H4 (cell line): ENCODE results near the gene EIF5A. TPM values are rescaled to one million over a fixed set of nuclear protein-coding genes. Genes with fewer than 3 reads are reported as not detected.
A peak's percentile ranks its signal among the peaks of the same experiment; 100 is the strongest.

Experiments used
- DNase-seq: peaks from one replicate; pipeline ENCODE4 v3.0.0-alpha.2; 2015; ENCODE audit warnings: low spot score
- total RNA-seq: library from RNA; depleted of rRNA; stranded (reverse); fragments of >200 nt; shearing (Covaris generic); gene quantifications from 2 replicates; pipeline ENCODE4 v1.2.3, GENCODE V29; 2014

Gene EIF5A
- total RNA-seq, 1 experiment from 2014 or later, result 460 TPM

GRCh38 chr17:7285679-7286078 is 21.7 kb upstream of the EIF5A start:
- no peak for DNase-seq

GRCh38 chr17:7289256-7290032 is 18.0 kb upstream of the EIF5A start:
- DNase-seq, result no peak

- no peak for DNase-seq
Measured at GRCh38 chr17:7290166-7290565, 17.3 kb upstream of the EIF5A start.

- no peak for DNase-seq
Measured at GRCh38 chr17:7290685-7291084, 16.7 kb upstream of the EIF5A start.

- DNase-seq, result no peak
Measured at GRCh38 chr17:7292194-7292593, 15.2 kb upstream of the EIF5A start.

GRCh38 chr17:7292729-7293128 is 14.7 kb upstream of the EIF5A start:
- DNase-seq, result no peak

GRCh38 chr17:7293159-7293558 is 14.3 kb upstream of the EIF5A start:
- DNase-seq, result no peak

GRCh38 chr17:7293816-7294613 is 13.4 kb upstream of the EIF5A start:
- no peak for DNase-seq

- DNase-seq, result no peak
Measured at GRCh38 chr17:7294614-7295153, 12.7 kb upstream of the EIF5A start, which contains the start of gene YBX2. YBX2 (minus strand) TSS chr17:7294639; CDS start chr17:7294500, 139 bp downstream.

- DNase-seq, result no peak
Measured at GRCh38 chr17:7295230-7296180, 11.9 kb upstream of the EIF5A start.

- DNase-seq, result peak; percentile 59
Measured at GRCh38 chr17:7296189-7296861, 11.1 kb upstream of the EIF5A start.

GRCh38 chr17:7304179-7304578 is 3.2 kb upstream of the EIF5A start:
- no peak for DNase-seq

- no peak for DNase-seq
Measured at GRCh38 chr17:7307686-7308624, 527 bp downstream of the EIF5A start.

GRCh38 chr17:7308625-7309433 is 1.4 kb downstream of the EIF5A start:
- peak; percentile 59 for DNase-seq

GRCh38 chr17:7309628-7310027 is 2.2 kb downstream of the EIF5A start:
- no peak for DNase-seq

GRCh38 chr17:7311110-7311705 is 3.8 kb downstream of the EIF5A start:
- no peak for DNase-seq

- no peak for DNase-seq
Measured at GRCh38 chr17:7312432-7313087, 5.1 kb downstream of the EIF5A start.
